Measurements from ENCODE around the gene GCM1.

DNA sequence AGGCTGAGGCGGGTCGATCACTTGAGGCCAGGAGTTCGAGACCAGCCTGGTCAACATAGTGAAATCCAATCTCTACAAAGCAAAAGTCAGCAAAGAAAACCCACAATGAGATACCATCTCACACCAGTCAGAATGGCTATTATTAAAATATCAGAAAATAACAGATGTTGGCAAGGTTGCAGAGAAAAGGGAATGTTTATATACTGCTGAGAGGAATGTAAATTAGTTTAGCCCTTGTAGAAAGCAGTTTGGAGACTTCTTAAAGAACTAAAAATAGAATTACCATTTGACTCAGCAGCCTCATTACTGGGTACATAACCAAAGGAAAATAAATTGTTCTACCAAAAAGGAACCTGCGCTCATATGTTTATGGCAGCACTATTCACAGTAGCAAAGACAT is 16.7 kb upstream of the GCM1 start:
- no peak for TF ChIP-seq POLR2A (IDR thresholded peaks at IDR 0.05)
- TF ChIP-seq, protein P1, sequence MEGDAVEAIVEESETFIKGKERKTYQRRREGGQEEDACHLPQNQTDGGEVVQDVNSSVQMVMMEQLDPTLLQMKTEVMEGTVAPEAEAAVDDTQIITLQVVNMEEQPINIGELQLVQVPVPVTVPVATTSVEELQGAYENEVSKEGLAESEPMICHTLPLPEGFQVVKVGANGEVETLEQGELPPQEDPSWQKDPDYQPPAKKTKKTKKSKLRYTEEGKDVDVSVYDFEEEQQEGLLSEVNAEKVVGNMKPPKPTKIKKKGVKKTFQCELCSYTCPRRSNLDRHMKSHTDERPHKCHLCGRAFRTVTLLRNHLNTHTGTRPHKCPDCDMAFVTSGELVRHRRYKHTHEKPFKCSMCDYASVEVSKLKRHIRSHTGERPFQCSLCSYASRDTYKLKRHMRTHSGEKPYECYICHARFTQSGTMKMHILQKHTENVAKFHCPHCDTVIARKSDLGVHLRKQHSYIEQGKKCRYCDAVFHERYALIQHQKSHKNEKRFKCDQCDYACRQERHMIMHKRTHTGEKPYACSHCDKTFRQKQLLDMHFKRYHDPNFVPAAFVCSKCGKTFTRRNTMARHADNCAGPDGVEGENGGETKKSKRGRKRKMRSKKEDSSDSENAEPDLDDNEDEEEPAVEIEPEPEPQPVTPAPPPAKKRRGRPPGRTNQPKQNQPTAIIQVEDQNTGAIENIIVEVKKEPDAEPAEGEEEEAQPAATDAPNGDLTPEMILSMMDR (IDR thresholded peaks at IDR 0.05): no peak

All from Peyer's patch (tissue), 4 donors.